Measurements from ENCODE around the gene ZBTB46. TPM values are rescaled to one million over a fixed set of nuclear protein-coding genes. Genes with fewer than 3 reads are reported as not detected.
"Not testable (repeated sequence)": the region's sequence is repeated elsewhere in the genome, so short reads cannot be mapped to it uniquely, and the experiment has no call there.

ZBTB46 gene
- total RNA-seq: 0.58 and 0.72 TPM in 2 replicates

DNA sequence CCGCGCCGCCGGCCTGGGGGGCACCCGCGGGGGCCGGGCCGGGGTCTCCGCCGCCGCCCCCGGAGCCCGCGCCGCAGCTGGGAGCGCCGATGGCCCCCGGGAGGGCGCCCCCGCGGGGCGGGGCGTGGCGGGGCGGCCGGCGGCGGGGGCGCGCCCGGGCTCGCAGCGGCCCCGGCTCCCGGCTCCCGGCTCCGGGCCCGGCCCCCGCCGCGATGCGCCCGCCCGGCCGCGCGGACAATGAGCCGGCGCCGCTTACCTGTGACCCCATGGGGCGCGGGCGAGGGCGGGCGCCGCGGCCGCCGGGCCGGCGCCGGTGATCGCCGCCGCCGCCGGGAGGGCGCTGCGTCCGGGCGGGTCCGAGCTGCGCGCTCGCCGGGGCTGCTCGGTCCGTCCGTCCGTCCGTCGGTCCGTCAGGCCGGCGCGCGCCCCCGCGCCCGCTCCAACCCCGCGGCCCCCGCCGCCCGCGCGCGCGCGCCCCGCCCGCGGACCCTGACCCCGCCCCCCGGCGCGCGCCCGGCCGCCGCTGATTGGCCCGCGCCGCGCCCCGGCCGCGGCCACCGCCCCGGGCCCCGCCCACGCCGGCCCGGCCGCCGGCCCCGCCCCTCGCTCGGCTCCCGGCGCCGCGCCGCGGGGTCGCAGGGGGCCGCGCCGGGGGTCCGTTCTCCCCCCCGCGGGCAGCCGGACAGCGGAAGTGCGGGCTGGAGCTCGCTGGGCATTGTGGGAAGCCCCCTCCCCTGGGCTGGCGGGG, at the start of gene ZBTB46:
ZBTB46 (minus strand) TSS at position 424 of the 748 bp plus-strand sequence. CDS start 40,507 bp downstream, outside the sequence.
- peak within 1 kb of the TSS; percentile 37 for H3K4me3 ChIP-seq (ENCODE audit: low read depth, low read length)
- TF ChIP-seq, protein P1, sequence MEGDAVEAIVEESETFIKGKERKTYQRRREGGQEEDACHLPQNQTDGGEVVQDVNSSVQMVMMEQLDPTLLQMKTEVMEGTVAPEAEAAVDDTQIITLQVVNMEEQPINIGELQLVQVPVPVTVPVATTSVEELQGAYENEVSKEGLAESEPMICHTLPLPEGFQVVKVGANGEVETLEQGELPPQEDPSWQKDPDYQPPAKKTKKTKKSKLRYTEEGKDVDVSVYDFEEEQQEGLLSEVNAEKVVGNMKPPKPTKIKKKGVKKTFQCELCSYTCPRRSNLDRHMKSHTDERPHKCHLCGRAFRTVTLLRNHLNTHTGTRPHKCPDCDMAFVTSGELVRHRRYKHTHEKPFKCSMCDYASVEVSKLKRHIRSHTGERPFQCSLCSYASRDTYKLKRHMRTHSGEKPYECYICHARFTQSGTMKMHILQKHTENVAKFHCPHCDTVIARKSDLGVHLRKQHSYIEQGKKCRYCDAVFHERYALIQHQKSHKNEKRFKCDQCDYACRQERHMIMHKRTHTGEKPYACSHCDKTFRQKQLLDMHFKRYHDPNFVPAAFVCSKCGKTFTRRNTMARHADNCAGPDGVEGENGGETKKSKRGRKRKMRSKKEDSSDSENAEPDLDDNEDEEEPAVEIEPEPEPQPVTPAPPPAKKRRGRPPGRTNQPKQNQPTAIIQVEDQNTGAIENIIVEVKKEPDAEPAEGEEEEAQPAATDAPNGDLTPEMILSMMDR (conservative IDR thresholded peaks at IDR 0.05; ENCODE audit: low read depth, low read length): no peak
- DNase-seq (ENCODE audit: low read depth): no peak

GRCh38 chr20:63878899-63879663, 48.0 kb upstream of the ZBTB46 start:
- TF ChIP-seq, protein P1 (conservative IDR thresholded peaks at IDR 0.05; ENCODE audit: low read depth, low read length): no peak
- no peak for DNase-seq (ENCODE audit: low read depth)
- H3K4me3 ChIP-seq (ENCODE audit: low read depth, low read length): no peak overlapping the region

DNA sequence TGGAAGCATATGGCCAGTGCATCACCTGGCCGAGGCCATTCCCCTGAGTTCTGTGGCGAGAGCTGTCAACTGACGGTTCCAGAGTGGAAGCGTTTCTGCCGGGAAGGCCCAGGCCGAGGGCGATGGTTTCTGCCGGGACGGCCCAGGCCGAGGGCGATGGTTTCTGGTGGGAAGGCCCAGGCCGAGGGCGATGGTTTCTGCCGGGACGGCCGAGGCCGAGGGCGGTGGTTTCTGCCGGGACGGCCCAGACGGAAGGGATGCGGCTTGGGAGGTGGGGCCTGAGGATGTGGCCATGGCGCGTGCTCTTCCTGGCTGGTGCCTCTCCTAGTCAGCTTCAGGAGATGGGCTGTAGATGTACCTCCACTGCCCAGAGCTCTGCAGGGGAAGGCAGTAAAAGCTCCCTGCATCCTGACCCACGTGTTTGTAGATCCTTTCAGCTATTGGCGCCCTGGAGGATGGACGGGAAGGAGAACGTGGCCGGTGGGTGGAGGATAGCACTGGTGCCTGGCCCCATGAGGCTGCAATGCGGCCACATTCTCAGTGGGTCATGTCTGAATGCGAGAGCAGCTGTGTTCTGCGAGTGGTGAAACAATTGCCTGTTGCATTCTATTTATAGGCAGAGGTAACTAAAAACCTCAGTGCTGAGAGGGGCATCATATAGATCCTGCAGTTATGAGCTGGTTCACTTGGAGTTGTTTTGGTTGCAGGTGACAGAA, 46.8 kb upstream of the ZBTB46 start:
- TF ChIP-seq, protein P1 (conservative IDR thresholded peaks at IDR 0.05; ENCODE audit: low read depth, low read length): no peak
- no peak for DNase-seq (ENCODE audit: low read depth)
- no peak overlapping the region for H3K4me3 ChIP-seq (ENCODE audit: low read depth, low read length)

- TF ChIP-seq, protein P1 (conservative IDR thresholded peaks at IDR 0.05; ENCODE audit: low read depth, low read length): no peak
- DNase-seq (ENCODE audit: low read depth): no peak
- H3K4me3 ChIP-seq (ENCODE audit: low read depth, low read length): no peak overlapping the region
Measured at GRCh38 chr20:63876489-63877036, 45.5 kb upstream of the ZBTB46 start.

- DNase-seq (ENCODE audit: low read depth); H3K4me3 ChIP-seq (ENCODE audit: low read depth, low read length): not testable (repeated sequence)
Measured at GRCh38 chr20:63874241-63874640, 43.2 kb upstream of the ZBTB46 start.

DNA sequence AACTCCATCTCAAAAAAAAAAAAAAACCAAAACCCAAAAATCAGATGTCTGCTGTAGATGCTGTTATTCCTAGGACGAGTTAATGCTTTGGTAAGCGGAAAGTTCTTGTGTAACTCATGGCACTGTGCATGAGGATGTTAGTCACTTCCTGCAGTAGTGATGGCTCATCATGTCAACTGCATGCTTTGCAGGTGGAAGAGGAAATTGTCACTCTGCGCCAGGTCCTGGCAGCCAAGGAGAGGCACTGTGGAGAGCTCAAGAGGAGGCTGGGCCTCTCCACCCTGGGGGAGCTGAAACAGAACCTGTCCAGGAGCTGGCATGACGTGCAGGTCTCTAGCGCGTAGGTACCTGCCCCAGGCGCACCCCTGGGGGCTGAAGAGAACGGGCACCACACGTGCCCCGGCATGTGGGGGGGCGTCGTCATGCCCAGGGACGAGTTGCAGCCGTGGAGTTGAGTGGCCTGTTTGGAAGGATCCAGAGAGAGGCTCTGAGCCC, 42.5 kb upstream of the ZBTB46 start:
- TF ChIP-seq, protein P1 (conservative IDR thresholded peaks at IDR 0.05; ENCODE audit: low read depth, low read length): no peak
- no peak for DNase-seq (ENCODE audit: low read depth)
- no peak overlapping the region for H3K4me3 ChIP-seq (ENCODE audit: low read depth, low read length)

DNA sequence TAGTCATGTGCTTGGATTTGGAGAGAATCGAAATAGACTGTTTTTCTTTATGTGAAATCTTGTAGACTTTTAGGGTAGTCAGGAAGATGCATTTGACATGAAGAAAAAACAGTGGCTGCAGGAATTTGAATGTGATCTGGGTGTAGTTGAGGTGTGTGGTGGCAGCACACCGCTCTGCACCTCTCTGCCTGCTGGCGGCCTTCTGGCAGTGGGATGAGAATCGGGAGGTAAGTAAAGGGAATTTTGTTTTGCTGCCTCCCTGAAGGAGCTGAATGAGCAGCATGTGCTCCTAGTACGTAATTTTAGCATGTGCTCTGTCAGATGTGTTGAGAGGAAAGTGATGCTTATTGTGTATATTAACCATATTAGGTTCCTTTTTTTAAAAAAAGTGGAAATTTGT, 37.2 kb upstream of the ZBTB46 start:
- TF ChIP-seq, protein P1 (conservative IDR thresholded peaks at IDR 0.05; ENCODE audit: low read depth, low read length): no peak
- no peak for DNase-seq (ENCODE audit: low read depth)
- no peak overlapping the region for H3K4me3 ChIP-seq (ENCODE audit: low read depth, low read length)

- DNase-seq (ENCODE audit: low read depth); H3K4me3 ChIP-seq (ENCODE audit: low read depth, low read length): not testable (repeated sequence)
Measured at GRCh38 chr20:63867042-63867441, 36.0 kb upstream of the ZBTB46 start.

All from epithelial cell of proximal tubule (primary cell).